MCF 10A (cell line): ENCODE results near the gene S100A8. TPM values are rescaled to one million over a fixed set of nuclear protein-coding genes. Genes with fewer than 3 reads are reported as not detected.

Experiments
- BruUV-seq: library from RNA; stranded (reverse); fragments of 400-500 nt; replicated peaks from 2 replicates; lab custom pipeline; 2021; lab: Mats Ljungman, UMichigan
- CTCF ChIA-PET: fragments of 300-600 bp; sonication (Branson Sonifier 250); formaldehyde crosslinking; extraction: SDS; loops from one replicate; lab custom pipeline; 2021; ENCODE audit warnings: antibody characterized with exemption, inconsistent platforms; lab: Yijun Ruan, JAX
- POLR2A ChIA-PET: fragments of 300-600, 350-650 bp; sonication (Branson Sonifier 250); formaldehyde crosslinking; extraction: SDS; loops from one replicate; lab custom pipeline; 2020; ENCODE audit warnings: antibody characterized with exemption, inconsistent platforms; lab: Yijun Ruan, JAX
- DNase-seq: peaks from one replicate; pipeline ENCODE4 v3.0.0-alpha.2; 2018; ENCODE audit not compliant: unreplicated experiment
- H3K27ac Mint-ChIP-seq: one replicate; pipeline ENCODE4 v1.8.0; 2022; ENCODE audit warnings: mild to moderate bottlenecking, low read depth, mixed read lengths; ENCODE audit not compliant: unreplicated experiment
- H3K27me3 Mint-ChIP-seq: one replicate; pipeline ENCODE4 v1.8.0; 2022; ENCODE audit warnings: mixed read lengths; ENCODE audit not compliant: insufficient read depth, unreplicated experiment
- H3K36me3 Mint-ChIP-seq: one replicate; pipeline ENCODE4 v1.8.0; 2022; ENCODE audit warnings: mild to moderate bottlenecking, moderate library complexity, mixed read lengths; ENCODE audit not compliant: insufficient read depth, unreplicated experiment
- H3K4me1 Mint-ChIP-seq: one replicate; pipeline ENCODE4 v1.8.0; 2022; ENCODE audit warnings: mixed read lengths; ENCODE audit not compliant: insufficient read depth, unreplicated experiment
- H3K4me3 Mint-ChIP-seq: one replicate; pipeline ENCODE4 v1.8.0; 2022; ENCODE audit warnings: mild to moderate bottlenecking, moderate library complexity, mixed read lengths; ENCODE audit not compliant: unreplicated experiment
- H3K9me3 Mint-ChIP-seq: one replicate; pipeline ENCODE4 v1.8.0; 2022; ENCODE audit warnings: mixed read lengths; ENCODE audit not compliant: unreplicated experiment
- CTCF ChIP-seq: fragments of 200-600 bp; IDR thresholded peaks from one replicate; pipeline ENCODE4 v1.8.0; 2022; ENCODE audit warnings: antibody characterized with exemption, mild to moderate bottlenecking; ENCODE audit not compliant: unreplicated experiment
- intact Hi-C: fragments of 100-400 bp; cut with micrococcal nuclease; formaldehyde crosslinking; loops from 2 replicates; pipeline ENCODE4 v1.14.1; 2022
- total RNA-seq: library from RNA; stranded (reverse); gene quantifications from 2 replicates; pipeline ENCODE4 v1.2.3, GENCODE V29; 2022

Gene S100A8
- total RNA-seq, 1 experiment from 2014 or later: 80.4 TPM

- CTCF ChIA-PET: interaction anchor here (0.6 to 5.5 kb wide), 13 partner anchors 17 to 580 kb away, joined by 3 to 31 read pairs (median 3); partner anchors contain the start of gene S100A9
- intact Hi-C loops: loop anchor here (1.0 to 2.0 kb wide), 3 partner anchors 19 to 91 kb away; no protein-coding TSS in a partner anchor
- H3K4me1 Mint-ChIP-seq: no peaks in the 10 kb centered on the region
- POLR2A ChIA-PET: interaction anchor here (0.5 to 0.6 kb wide), 3 partner anchors 13 to 1864 kb away, joined by 3 to 5 read pairs (median 3); partner anchors contain the start of gene S100A8
- H3K9me3 Mint-ChIP-seq: no peaks in the 10 kb centered on the region
- H3K36me3 Mint-ChIP-seq: no peaks in the 10 kb centered on the region
- H3K27me3 Mint-ChIP-seq: peaks cover 67% of the 10 kb centered on the region
- no peak overlapping the region for H3K4me3 Mint-ChIP-seq
- H3K27ac Mint-ChIP-seq: no peak overlapping the region
- DNase-seq: no peak
- TF ChIP-seq CTCF: no peak
- BruUV-seq: no TSS peak
Measured at GRCh38 chr1:153404086-153404635, 13.3 kb upstream of the S100A8 start.

GRCh38 chr1:153403421-153404085 lies 12.7 kb upstream of the S100A8 start:
- no peaks in the 10 kb centered on the region for H3K36me3 Mint-ChIP-seq
- TF ChIP-seq CTCF: no peak
- intact Hi-C loops: loop anchor here (1.0 to 2.0 kb wide), 3 partner anchors 19 to 91 kb away; no protein-coding TSS in a partner anchor
- ChIA-PET POLR2A (interaction anchor here (0.6 to 0.8 kb wide), 3 partner anchors 13 to 1863 kb away, joined by 3 to 5 read pairs (median 3); partner anchors contain the start of genes S100A12 and S100A8), CTCF (interaction anchor here (0.6 to 5.5 kb wide), 12 partner anchors 25 to 265 kb away, joined by 3 to 31 read pairs (median 3); partner anchors contain the start of gene S100A9)
- H3K27me3 Mint-ChIP-seq: peaks cover 61% of the 10 kb centered on the region
- H3K4me3 Mint-ChIP-seq: no peak overlapping the region
- no peaks in the 10 kb centered on the region for H3K9me3 Mint-ChIP-seq
- H3K27ac Mint-ChIP-seq: no peak overlapping the region
- BruUV-seq: no TSS peak
- H3K4me1 Mint-ChIP-seq: no peaks in the 10 kb centered on the region
- DNase-seq: no peak

- POLR2A ChIA-PET: no interaction called here
- CTCF ChIA-PET: interaction anchor here (1.2 to 5.5 kb wide), 5 partner anchors 17 to 108 kb away, joined by 3 to 31 read pairs (median 5); partner anchors contain the start of gene S100A9
Measured at GRCh38 chr1:153402226-153402625, 11.4 kb upstream of the S100A8 start.

More at GRCh38 chr1:153402226-153402625, 11.4 kb upstream of the S100A8 start:
- intact Hi-C loops: no loop called here
- H3K9me3 Mint-ChIP-seq: no peaks in the 10 kb centered on the region
- DNase-seq: no peak
- BruUV-seq: no TSS peak
- no peak overlapping the region for H3K27ac Mint-ChIP-seq
- no peak overlapping the region for H3K4me3 Mint-ChIP-seq
- H3K4me1 Mint-ChIP-seq: peaks cover 2% of the 10 kb centered on the region
- no peaks in the 10 kb centered on the region for H3K36me3 Mint-ChIP-seq
- H3K27me3 Mint-ChIP-seq: peaks cover 49% of the 10 kb centered on the region
- no peak for TF ChIP-seq CTCF
